Placental epithelial cell (primary cell): Measurements from ENCODE around the gene LRRC39. TPM values are rescaled to one million over a fixed set of nuclear protein-coding genes. Genes with fewer than 3 reads are reported as not detected.

Experiments used
- small RNA-seq: library from RNA; depleted of rRNA; stranded (forward); fragments of <200 nt; gene quantifications from one replicate; pipeline ENCODE3, GENCODE V24; 2012
- total RNA-seq: library from RNA; depleted of rRNA; stranded (reverse); fragments of >200 nt; gene quantifications from 2 replicates; pipeline ENCODE4 v1.2.3, GENCODE V29; 2012

Gene LRRC39
- total RNA-seq, result 0.22 and 0.39 TPM in 2 replicates

GRCh38 chr1:100178091-100178490, at the start of gene LRRC39:
LRRC39 (minus strand) TSS chr1:100178256; CDS start chr1:100168516, 9,740 bp downstream.

GRCh38 chr1:100132566-100133477, 45.2 kb downstream of the LRRC39 start, which contains the start of the genes SASS6 and TRMT13:
SASS6 (minus strand) TSS chr1:100132930; CDS start chr1:100132814, 116 bp downstream.
TRMT13 (plus strand) TSS chr1:100133163; CDS start chr1:100133169, 6 bp downstream.

Small RNAs within 50 kb of the gene (small RNA-seq; reads per million reads assigned to genes)
- gene AC093019.1 (not detected), gene RPL23AP90 (not detected)

Other genes with a start within 250 kb of the LRRC39 start
- 28.3 and 41.5 TPM in 2 replicates for gene SLC35A3, start 208.3 kb downstream of the LRRC39 start, total RNA-seq
- 2.2 and 2.4 TPM in 2 replicates for gene SASS6, start 45.3 kb downstream of the LRRC39 start, total RNA-seq
- 9.5 and 10.2 TPM in 2 replicates for gene TRMT13, start 45.1 kb downstream of the LRRC39 start, total RNA-seq
- gene DBT, start 71.6 kb upstream of the LRRC39 start, total RNA-seq, result 6.3 and 10.0 TPM in 2 replicates
- gene RTCA, start 88.0 kb upstream of the LRRC39 start, total RNA-seq, result 39.7 and 41.8 TPM in 2 replicates
- gene CDC14A, start 174.2 kb upstream of the LRRC39 start, total RNA-seq, result 7.9 and 8.0 TPM in 2 replicates